ENCODE measurements around the gene OSBPL1A.
"Not testable (repeated sequence)": the region's sequence is repeated elsewhere in the genome, so short reads cannot be mapped to it uniquely, and the experiment has no call there.

OSBPL1A gene

GRCh38 chr18:24157855-24158254, 239.8 kb downstream of the OSBPL1A start:
- no peak overlapping the region for H3K9ac ChIP-seq (ENCODE audit: low read length)
- no peak overlapping the region for H3K27ac ChIP-seq (ENCODE audit: low read length)
- peaks cover 3% of the 10 kb centered on the region; the same call in 1 of the 2 replicates for H4K20me1 ChIP-seq (ENCODE audit: insufficient read depth, low read length)
- TF ChIP-seq EZH2phosphoT487 (IDR thresholded peaks at IDR 0.05; ENCODE audit: low read depth) (no peak), CTCF (IDR thresholded peaks at IDR 0.05; ENCODE audit: low read depth, low read length) (no peak)
- no peaks in the 10 kb centered on the region for H3K27me3 ChIP-seq (ENCODE audit: low read depth, low read length)
- no peak overlapping the region for H3K4me3 ChIP-seq (ENCODE audit: low read length)
- no peaks in the 10 kb centered on the region for H3K79me2 ChIP-seq (ENCODE audit: low read length)
- H3K9me3 ChIP-seq (ENCODE audit: insufficient read depth, low read length), result no peaks in the 10 kb centered on the region
- peaks cover 15% of the 10 kb centered on the region for H3K4me1 ChIP-seq (ENCODE audit: low read length)
- no peak overlapping the region for H3K4me2 ChIP-seq (ENCODE audit: low read length)
- no peak overlapping the region for H2AFZ ChIP-seq (ENCODE audit: low read depth, low read length)
- H3K36me3 ChIP-seq (replicated peaks; ENCODE audit: low read depth, low read length), result no peaks in the 10 kb centered on the region

GRCh38 chr18:24153397-24153796, 244.2 kb downstream of the OSBPL1A start:
- TF ChIP-seq EZH2phosphoT487 (IDR thresholded peaks at IDR 0.05; ENCODE audit: low read depth), result no peak
- Histone ChIP-seq H3K9me3 (ENCODE audit: insufficient read depth, low read length) (no peaks in the 10 kb centered on the region), H3K9ac (ENCODE audit: low read length) (no peak overlapping the region), H3K4me3 (ENCODE audit: low read length) (no peak overlapping the region), H3K4me2 (ENCODE audit: low read length) (0 out of 2 replicates have a peak overlapping the region, but pooled peaks have one; percentile 10), H3K36me3 (replicated peaks; ENCODE audit: low read depth, low read length) (no peaks in the 10 kb centered on the region), H2AFZ (ENCODE audit: low read depth, low read length) (no peak overlapping the region), H3K4me1 (ENCODE audit: low read length) (peaks cover 10% of the 10 kb centered on the region), H3K27ac (ENCODE audit: low read length) (no peak overlapping the region), H3K79me2 (ENCODE audit: low read length) (no peaks in the 10 kb centered on the region), H4K20me1 (ENCODE audit: insufficient read depth, low read length) (peaks cover 3% of the 10 kb centered on the region; the same call in 1 of the 2 replicates), H3K27me3 (ENCODE audit: low read depth, low read length) (no peaks in the 10 kb centered on the region)

- not testable (repeated sequence) for H3K79me2 ChIP-seq (ENCODE audit: low read length); H3K27ac ChIP-seq (ENCODE audit: low read length); H3K4me2 ChIP-seq (ENCODE audit: low read length); H2AFZ ChIP-seq (ENCODE audit: low read depth, low read length); H3K27me3 ChIP-seq (ENCODE audit: low read depth, low read length); H3K4me1 ChIP-seq (ENCODE audit: low read length); H3K9me3 ChIP-seq (ENCODE audit: insufficient read depth, low read length); H3K36me3 ChIP-seq (replicated peaks; ENCODE audit: low read depth, low read length); H4K20me1 ChIP-seq (ENCODE audit: insufficient read depth, low read length); H3K9ac ChIP-seq (ENCODE audit: low read length); H3K4me3 ChIP-seq (ENCODE audit: low read length)
Observed at GRCh38 chr18:24149591-24149990, 248.0 kb downstream of the OSBPL1A start.

- H3K36me3 ChIP-seq (replicated peaks; ENCODE audit: low read depth, low read length), result no peaks in the 10 kb centered on the region
- TF ChIP-seq CTCF (IDR thresholded peaks at IDR 0.05; ENCODE audit: low read depth, low read length) (no peak), EZH2phosphoT487 (IDR thresholded peaks at IDR 0.05; ENCODE audit: low read depth) (no peak)
Observed at GRCh38 chr18:24142376-24142775, 255.2 kb downstream of the OSBPL1A start.

GRCh38 chr18:24140697-24141096, 256.9 kb downstream of the OSBPL1A start:
- H3K79me2 ChIP-seq (ENCODE audit: low read length), result no peaks in the 10 kb centered on the region
- H3K9me3 ChIP-seq (ENCODE audit: insufficient read depth, low read length), result no peaks in the 10 kb centered on the region
- no peak overlapping the region for H2AFZ ChIP-seq (ENCODE audit: low read depth, low read length)
- TF ChIP-seq CTCF (IDR thresholded peaks at IDR 0.05; ENCODE audit: low read depth, low read length), result no peak
- no peak for TF ChIP-seq EZH2phosphoT487 (IDR thresholded peaks at IDR 0.05; ENCODE audit: low read depth)
- no peak overlapping the region for H3K9ac ChIP-seq (ENCODE audit: low read length)
- H3K27me3 ChIP-seq (ENCODE audit: low read depth, low read length), result no peaks in the 10 kb centered on the region
- no peak overlapping the region for H3K4me2 ChIP-seq (ENCODE audit: low read length)
- H3K36me3 ChIP-seq (replicated peaks; ENCODE audit: low read depth, low read length), result peaks cover 8% of the 10 kb centered on the region
- H4K20me1 ChIP-seq (ENCODE audit: insufficient read depth, low read length), result no peaks in the 10 kb centered on the region
- H3K27ac ChIP-seq (ENCODE audit: low read length), result no peak overlapping the region
- H3K4me3 ChIP-seq (ENCODE audit: low read length), result no peak overlapping the region
- H3K4me1 ChIP-seq (ENCODE audit: low read length), result peaks cover 3% of the 10 kb centered on the region; the same call in 1 of the 2 replicates

More at GRCh38 chr18:24142376-24142775, 255.2 kb downstream of the OSBPL1A start:
- H3K4me3 ChIP-seq (ENCODE audit: low read length), result no peak overlapping the region
- no peak overlapping the region for H3K27ac ChIP-seq (ENCODE audit: low read length)
- H3K27me3 ChIP-seq (ENCODE audit: low read depth, low read length), result no peaks in the 10 kb centered on the region
- H3K79me2 ChIP-seq (ENCODE audit: low read length), result no peaks in the 10 kb centered on the region
- H3K9me3 ChIP-seq (ENCODE audit: insufficient read depth, low read length), result no peaks in the 10 kb centered on the region
- H2AFZ ChIP-seq (ENCODE audit: low read depth, low read length), result no peak overlapping the region
- H3K4me1 ChIP-seq (ENCODE audit: low read length), result no peaks in the 10 kb centered on the region
- no peaks in the 10 kb centered on the region for H4K20me1 ChIP-seq (ENCODE audit: insufficient read depth, low read length)
- no peak overlapping the region for H3K9ac ChIP-seq (ENCODE audit: low read length)
- no peak overlapping the region for H3K4me2 ChIP-seq (ENCODE audit: low read length)

All from OCI-LY3 (cell line).